Measurements from ENCODE around the gene PA2G4.

The PA2G4 gene

DNA sequence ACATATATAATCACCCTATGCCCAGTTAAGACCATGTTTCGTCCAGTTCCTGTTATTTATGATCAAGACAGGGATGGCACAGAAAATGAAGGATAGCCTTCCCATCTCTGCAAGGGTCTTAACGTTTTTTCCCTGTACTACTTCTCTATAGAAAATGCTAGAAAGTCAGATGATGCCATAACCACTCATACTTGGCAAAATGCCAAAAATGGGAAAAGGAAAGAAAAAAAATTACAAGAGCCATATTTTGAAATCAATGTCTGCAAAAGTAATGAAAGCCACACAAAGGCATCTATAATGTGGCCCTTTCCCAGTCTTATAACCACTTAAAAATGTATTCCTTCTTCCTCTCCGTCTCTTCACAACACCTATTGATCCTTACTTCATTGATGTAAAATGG lies 46.2 kb downstream of the PA2G4 start:
- TF ChIP-seq CTCF (conservative IDR thresholded peaks at IDR 0.05): no peak
- peak overlapping the region; percentile 95; the same call in 1 of the 2 replicates for H3K27ac ChIP-seq

GRCh38 chr12:56151672-56152131 lies 47.3 kb downstream of the PA2G4 start:
- TF ChIP-seq CTCF (conservative IDR thresholded peaks at IDR 0.05): peak; percentile 71
- peak overlapping the region; percentile 95 for H3K27ac ChIP-seq

DNA sequence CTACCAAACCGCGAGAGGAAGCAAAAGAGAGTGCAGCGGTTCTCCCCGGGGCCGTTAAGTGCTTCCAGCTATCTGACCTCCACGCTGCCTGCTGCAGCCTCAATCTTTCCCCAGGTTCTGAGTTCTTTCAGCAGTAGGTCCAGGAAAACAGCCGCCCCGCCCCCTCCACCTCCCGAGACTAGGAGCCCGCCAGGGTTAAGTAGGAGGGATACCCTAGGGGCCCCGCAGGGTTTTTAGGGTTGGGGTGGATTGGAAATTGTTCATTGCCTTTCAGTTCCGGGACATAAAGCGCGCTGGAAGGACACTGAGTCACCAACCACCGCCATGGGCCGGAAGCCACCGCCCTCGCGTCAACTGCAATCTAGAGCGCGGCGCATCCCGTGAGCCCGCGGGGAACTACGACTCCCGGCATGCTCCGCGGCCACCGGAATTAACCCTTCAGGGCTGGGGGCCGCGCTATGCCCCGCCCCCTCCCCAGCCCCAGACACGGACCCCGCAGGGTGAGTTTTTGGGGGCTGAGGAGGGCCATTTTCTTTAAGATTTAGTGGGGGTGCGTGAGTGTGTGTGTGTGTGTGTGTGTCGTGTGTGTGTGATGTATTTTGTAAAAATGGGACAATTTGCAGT lies 47.9 kb downstream of the PA2G4 start, which contains the start of gene MYL6B:
Gene MYL6B (plus strand): TSS at position 456 of the 624 bp plus-strand sequence. CDS start 1,332 bp downstream, outside the sequence.
- peak within 1 kb of the TSS; percentile 95 for H3K27ac ChIP-seq
- no peak for TF ChIP-seq CTCF (conservative IDR thresholded peaks at IDR 0.05)

DNA sequence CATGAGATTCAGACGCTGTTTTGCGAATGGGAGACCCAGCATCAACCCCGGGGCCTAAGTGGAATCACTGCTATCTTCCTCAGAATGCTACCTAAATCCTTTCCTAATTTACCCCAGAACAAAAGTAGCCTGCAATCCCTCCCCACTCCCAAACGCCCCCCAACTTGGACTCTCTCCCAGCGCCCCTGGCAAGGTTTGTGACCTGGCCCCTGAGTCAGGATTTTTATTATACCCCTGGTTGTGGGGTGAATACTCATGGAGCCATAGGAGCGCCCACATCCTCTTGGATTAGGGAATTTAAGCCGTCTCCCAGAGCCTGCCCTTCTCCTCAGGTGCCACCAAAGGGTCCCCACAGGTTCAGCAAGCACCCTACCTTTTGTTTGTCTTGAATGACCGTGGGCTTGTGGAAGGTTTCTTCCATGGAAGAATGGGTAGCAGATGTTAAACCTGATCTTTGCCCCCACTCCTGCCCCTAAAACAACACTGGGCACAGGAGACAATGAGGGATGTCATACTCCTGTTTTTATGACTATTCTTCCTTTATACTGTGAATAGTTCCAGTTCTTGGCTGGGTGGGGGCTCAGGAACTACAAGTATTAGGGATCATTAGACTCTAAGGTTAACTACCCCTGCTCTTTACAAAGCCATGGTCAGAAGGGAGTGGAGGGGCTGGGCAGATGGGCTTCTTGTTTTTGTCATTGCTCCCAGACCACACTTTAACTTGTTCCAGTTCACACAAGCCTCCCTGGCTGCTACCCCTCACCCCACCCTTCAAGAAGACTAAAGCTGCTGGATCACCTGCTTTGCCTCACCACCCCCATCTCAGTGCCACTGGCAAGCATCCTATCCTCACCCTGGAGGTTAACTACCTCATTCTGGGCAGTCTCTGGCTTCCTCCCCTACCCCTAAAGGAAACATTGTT lies 48.7 kb downstream of the PA2G4 start:
- TF ChIP-seq CTCF (conservative IDR thresholded peaks at IDR 0.05): no peak
- peak overlapping the region; percentile 95 for H3K27ac ChIP-seq

DNA sequence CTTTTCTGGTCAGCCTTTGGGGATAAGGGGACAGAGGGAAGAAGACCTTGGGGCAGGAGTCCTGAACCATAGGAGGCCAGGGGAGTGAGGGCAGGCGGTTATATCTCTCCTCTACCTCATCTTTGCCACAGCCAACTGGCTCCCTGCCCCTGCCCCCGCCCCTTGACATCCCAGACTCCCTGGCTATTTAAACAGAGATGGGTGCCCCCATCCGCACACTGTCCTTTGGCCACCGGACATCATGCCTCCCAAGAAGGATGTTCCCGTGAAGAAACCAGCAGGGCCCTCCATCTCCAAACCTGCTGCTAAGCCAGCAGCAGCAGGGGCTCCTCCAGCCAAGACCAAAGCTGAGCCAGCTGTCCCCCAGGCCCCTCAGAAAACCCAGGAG lies 49.3 kb downstream of the PA2G4 start:
- no peak overlapping the region; the same call in 1 of the 2 replicates for H3K27ac ChIP-seq
- TF ChIP-seq CTCF (conservative IDR thresholded peaks at IDR 0.05): no peak

- TF ChIP-seq CTCF (conservative IDR thresholded peaks at IDR 0.05): no peak
- H3K27ac ChIP-seq: no peak overlapping the region; the same call in 1 of the 2 replicates
Measured at GRCh38 chr12:56154246-56154771, 50.0 kb downstream of the PA2G4 start.

DNA sequence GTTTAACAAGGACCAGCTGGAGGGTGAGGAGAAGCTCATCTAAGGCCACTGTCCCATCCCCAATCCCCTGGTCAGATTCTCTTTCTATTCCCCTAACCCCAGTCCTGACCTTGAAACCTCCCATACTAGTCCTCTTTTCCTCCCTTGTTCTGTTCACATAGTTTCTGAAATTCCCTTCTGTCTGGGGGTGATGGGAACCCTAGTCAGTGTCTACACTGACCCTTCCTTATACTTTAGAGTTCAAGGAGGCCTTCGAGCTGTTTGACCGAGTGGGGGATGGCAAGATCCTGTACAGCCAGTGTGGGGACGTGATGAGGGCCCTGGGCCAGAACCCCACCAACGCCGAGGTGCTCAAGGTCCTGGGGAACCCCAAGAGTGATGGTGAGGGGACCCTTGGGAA lies 50.5 kb downstream of the PA2G4 start:
- H3K27ac ChIP-seq: no peak overlapping the region

More for the DNA sequence above, 50.5 kb downstream of the PA2G4 start:
- TF ChIP-seq CTCF (conservative IDR thresholded peaks at IDR 0.05): no peak
